AG04449 (cell line): ENCODE data around the gene MAPK8IP3.

Source experiments
- CTCF ChIA-PET: fragments of 350-600 bp; formaldehyde crosslinking; extraction: SDS; loops from one replicate; lab custom pipeline; 2021; ENCODE audit warnings: antibody characterized with exemption; lab: Yijun Ruan, JAX
- POLR2A ChIA-PET: fragments of 400-600, 350-600 bp; formaldehyde crosslinking; extraction: SDS; loops from one replicate; lab custom pipeline; 2020; ENCODE audit warnings: antibody characterized with exemption, inconsistent platforms; lab: Yijun Ruan, JAX
- DNase-seq: peaks from one replicate; pipeline ENCODE4 v3.0.0-alpha.2; 2010; ENCODE audit warnings: low read depth, low spot score
- H3K4me3 ChIP-seq: 2 replicates; pipeline ENCODE4 v1.5.1; 2011; ENCODE audit warnings: low read depth, mild to moderate bottlenecking, control low read depth, low read length
- CTCF ChIP-seq: IDR thresholded peaks from one replicate; pipeline ENCODE4 v1.5.1; 2011; ENCODE audit warnings: mild to moderate bottlenecking, moderate library complexity, low read length, control low read depth, inconsistent platforms; ENCODE audit not compliant: insufficient read depth; ENCODE audit errors: missing control alignments

The MAPK8IP3 gene

GRCh38 chr16:1705688-1706385 is at the start of gene MAPK8IP3:
MAPK8IP3 (plus strand) TSS chr16:1706195; CDS start chr16:1706340, 145 bp downstream.
- H3K4me3 ChIP-seq = peak within 1 kb of the TSS; percentile 99
- ChIA-PET POLR2A (interaction anchor here (0.9 to 1.6 kb wide), 6 partner anchors 28 to 95 kb away, joined by 3 to 8 read pairs (median 5); partner anchors contain the start of genes EME2, IFT140, JPT2 and MRPS34), CTCF (interaction anchor here (0.7 to 5.1 kb wide), 36 partner anchors 8 to 286 kb away, joined by 3 to 66 read pairs (median 4); partner anchors contain the start of genes EME2, JPT2, MRPS34 and NME3)
- peak; percentile 72 for TF ChIP-seq CTCF
- no peak for DNase-seq

- no peak for TF ChIP-seq CTCF
- ChIA-PET POLR2A (no interaction called here), CTCF (interaction anchor here (0.8 kb wide), 1 partner anchor 20 kb away, joined by 3 read pairs; no protein-coding TSS in a partner anchor)
- no peak overlapping the region for H3K4me3 ChIP-seq
- no peak for DNase-seq
These were observed 49.0 kb upstream of the MAPK8IP3 start for GRCh38 chr16:1656808-1657617.

DNA sequence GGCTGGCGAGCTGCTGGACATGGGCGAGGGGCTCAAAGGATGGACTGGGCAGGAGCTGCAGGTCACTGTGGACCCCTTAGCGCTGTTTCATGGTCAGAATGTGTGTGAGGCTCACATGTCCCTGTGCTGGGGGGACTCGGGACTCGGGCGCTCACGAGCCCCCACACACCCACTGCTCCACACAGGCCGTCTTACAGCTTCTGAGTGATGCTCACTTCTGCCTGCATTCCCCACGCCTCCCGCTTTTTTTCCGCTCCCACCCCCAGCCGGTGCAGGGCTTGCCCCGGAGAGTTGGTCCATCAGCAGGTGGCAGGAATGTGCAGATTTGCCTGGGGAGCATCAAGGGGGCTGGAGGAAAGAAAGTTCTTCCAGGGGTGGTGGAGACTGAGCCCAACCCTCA is 48.2 kb upstream of the MAPK8IP3 start:
- CTCF ChIA-PET = interaction anchor here (0.8 to 1.5 kb wide), 3 partner anchors 19 to 66 kb away, joined by 3 read pairs; partner anchors contain the start of gene MAPK8IP3
- no peak for DNase-seq
- POLR2A ChIA-PET = no interaction called here

GRCh38 chr16:1659031-1659430 is 47.0 kb upstream of the MAPK8IP3 start:
- no peak for TF ChIP-seq CTCF
- no peak for DNase-seq
- ChIA-PET POLR2A (no interaction called here), CTCF (interaction anchor here (1.3 to 2.2 kb wide), 3 partner anchors 9 to 65 kb away, joined by 3 to 6 read pairs (median 3); partner anchors contain the start of gene MAPK8IP3)
- H3K4me3 ChIP-seq = no peak overlapping the region

More for the DNA sequence above, 48.2 kb upstream of the MAPK8IP3 start:
- no peak overlapping the region for H3K4me3 ChIP-seq
- TF ChIP-seq CTCF = no peak

DNA sequence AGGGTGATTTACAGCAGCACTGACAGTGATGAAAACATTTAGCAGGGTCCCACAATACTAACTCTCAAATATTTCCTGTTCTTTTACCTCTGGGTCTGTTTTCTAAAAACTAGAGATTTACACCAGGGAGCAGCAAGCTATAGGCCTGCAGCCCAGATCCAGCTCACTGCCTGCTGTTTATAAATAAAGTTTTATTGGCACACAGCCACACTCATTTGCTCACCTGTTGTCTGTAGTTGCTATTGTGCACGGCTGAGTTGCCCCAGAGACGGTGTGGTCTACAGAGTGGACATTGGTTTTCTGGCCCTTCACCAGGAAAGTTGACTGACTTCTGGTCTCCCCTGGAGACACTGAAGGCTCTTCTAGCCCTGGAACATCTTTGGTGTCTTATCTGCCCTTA is 44.2 kb upstream of the MAPK8IP3 start:
- H3K4me3 ChIP-seq = no peak overlapping the region
- POLR2A ChIA-PET = no interaction called here
- no peak for DNase-seq
- CTCF ChIA-PET = interaction anchor here (1.3 kb wide), 1 partner anchor 63 kb away, joined by 3 read pairs; no protein-coding TSS in a partner anchor
- TF ChIP-seq CTCF = no peak
